Stimulated activated CD8-positive, alpha-beta memory T cell treated with anti-CD3 and anti-CD28 coated beads, Interleukin-12 subunit alpha, Interleukin-12 subunit beta, amount 100 ng/mL, for 24 hours (primary cell): ENCODE measurements around the gene TEX53.

Experiments used
- DNase-seq: peaks from one replicate; pipeline ENCODE4 v3.0.0-alpha.2; 2020; ENCODE audit errors: extremely low read depth

The TEX53 gene

GRCh38 chr9:114680259-114681001, 22.8 kb upstream of the TEX53 start:
- DNase-seq: no peak

- no peak for DNase-seq
Measured at GRCh38 chr9:114678795-114679194, 21.2 kb upstream of the TEX53 start.

GRCh38 chr9:114678130-114678529, 20.5 kb upstream of the TEX53 start:
- DNase-seq: no peak

- DNase-seq: no peak
Measured at GRCh38 chr9:114677418-114677817, 19.8 kb upstream of the TEX53 start.

- no peak for DNase-seq
Measured at GRCh38 chr9:114676901-114677300, 19.3 kb upstream of the TEX53 start.

GRCh38 chr9:114674798-114675540, 17.4 kb upstream of the TEX53 start:
- no peak for DNase-seq

- no peak for DNase-seq
Measured at GRCh38 chr9:114674076-114674797, 16.6 kb upstream of the TEX53 start.

GRCh38 chr9:114671605-114672004, 14.0 kb upstream of the TEX53 start:
- no peak for DNase-seq

GRCh38 chr9:114669961-114670360, 12.4 kb upstream of the TEX53 start:
- DNase-seq: no peak

GRCh38 chr9:114668146-114668545, 10.5 kb upstream of the TEX53 start:
- no peak for DNase-seq

- no peak for DNase-seq
Measured at GRCh38 chr9:114666851-114667250, 9.2 kb upstream of the TEX53 start.

- DNase-seq: no peak
Measured at GRCh38 chr9:114666401-114666800, 8.8 kb upstream of the TEX53 start.

- DNase-seq: no peak
Measured at GRCh38 chr9:114664181-114664580, 6.6 kb upstream of the TEX53 start.

GRCh38 chr9:114662081-114662989, 4.7 kb upstream of the TEX53 start:
- peak; percentile 5 for DNase-seq

GRCh38 chr9:114656301-114656700, 1.3 kb downstream of the TEX53 start:
- DNase-seq: no peak

- DNase-seq: no peak
Measured at GRCh38 chr9:114655689-114656088, 1.9 kb downstream of the TEX53 start.

- DNase-seq: peak; percentile 15
Measured at GRCh38 chr9:114653556-114654159, 3.9 kb downstream of the TEX53 start.

- DNase-seq: no peak
Measured at GRCh38 chr9:114652776-114653555, 4.6 kb downstream of the TEX53 start.

GRCh38 chr9:114643896-114644295, 13.7 kb downstream of the TEX53 start:
- DNase-seq: no peak

GRCh38 chr9:114643001-114643400, 14.6 kb downstream of the TEX53 start:
- no peak for DNase-seq
